Astrocyte (in vitro differentiated cells and primary cell): ENCODE data around the gene ZNF3. TPM values are rescaled to one million over a fixed set of nuclear protein-coding genes. Genes with fewer than 3 reads are reported as not detected.
A peak's percentile ranks its signal among the peaks of the same experiment; 100 is the strongest.

Source experiments
- DNase-seq: peaks from one replicate; pipeline ENCODE4 v3.0.0-alpha.2; 2010; ENCODE audit warnings: low read depth
- FAIRE-seq: peaks from 2 replicates; lab custom pipeline; 2011; peaks lifted over from hg19 to GRCh38; lab: Jason Lieb, UNC
- H2AFZ ChIP-seq: 2 replicates; pipeline ENCODE4 v1.6.0; 2012; ENCODE audit warnings: low read depth, low read length, inconsistent platforms
- H3K27ac ChIP-seq: 2 replicates; pipeline ENCODE4 v1.5.1; 2011; ENCODE audit warnings: low read depth, low read length, inconsistent platforms
- H3K27me3 ChIP-seq: 2 replicates; pipeline ENCODE4 v1.6.0; 2011; ENCODE audit warnings: low read length, inconsistent platforms; ENCODE audit not compliant: insufficient read depth
- H3K36me3 ChIP-seq: 2 replicates; pipeline ENCODE4 v1.5.1; 2011; ENCODE audit warnings: low read length, inconsistent platforms; ENCODE audit not compliant: insufficient read depth
- H3K4me1 ChIP-seq: 2 replicates; pipeline ENCODE4 v1.5.1; 2011; ENCODE audit warnings: low read length, inconsistent platforms; ENCODE audit not compliant: insufficient read depth
- H3K4me2 ChIP-seq: 2 replicates; pipeline ENCODE4 v1.6.0; 2012; ENCODE audit warnings: low read length, inconsistent platforms
- H3K4me3 ChIP-seq: 2 replicates; pipeline ENCODE4 v1.5.1; 2011; ENCODE audit warnings: low read depth, mild to moderate bottlenecking, low read length, inconsistent platforms; ENCODE audit not compliant: insufficient read depth
- H3K79me2 ChIP-seq: 2 replicates; pipeline ENCODE4 v1.6.0; 2012; ENCODE audit warnings: mild to moderate bottlenecking, low read length, inconsistent platforms; ENCODE audit not compliant: insufficient read depth
- H3K9ac ChIP-seq: 2 replicates; pipeline ENCODE4 v1.6.0; 2012; ENCODE audit warnings: mild to moderate bottlenecking, low read length, inconsistent platforms
- H3K9me3 ChIP-seq: 2 replicates; pipeline ENCODE4 v1.5.1; 2012; ENCODE audit warnings: low read depth, mild to moderate bottlenecking, low read length, inconsistent platforms; ENCODE audit not compliant: insufficient read depth
- H4K20me1 ChIP-seq: 2 replicates; pipeline ENCODE4 v1.6.0; 2012; ENCODE audit warnings: low read length, inconsistent platforms; ENCODE audit not compliant: insufficient read depth
- H3K27ac Mint-ChIP-seq: one replicate; pipeline ENCODE4 v1.8.0; 2021; ENCODE audit warnings: mild to moderate bottlenecking, mixed read lengths; ENCODE audit not compliant: unreplicated experiment
- H3K27me3 Mint-ChIP-seq: one replicate; pipeline ENCODE4 v1.8.0; 2021; ENCODE audit warnings: low read depth, mixed read lengths; ENCODE audit not compliant: unreplicated experiment
- H3K36me3 Mint-ChIP-seq: one replicate; pipeline ENCODE4 v1.8.0; 2021; ENCODE audit warnings: low read depth, mixed read lengths; ENCODE audit not compliant: unreplicated experiment
- H3K4me1 Mint-ChIP-seq: one replicate; pipeline ENCODE4 v1.8.0; 2021; ENCODE audit warnings: low read depth, mixed read lengths; ENCODE audit not compliant: unreplicated experiment
- H3K4me3 Mint-ChIP-seq: one replicate; pipeline ENCODE4 v1.8.0; 2021; ENCODE audit warnings: mild to moderate bottlenecking, moderate library complexity, mixed read lengths; ENCODE audit not compliant: unreplicated experiment
- H3K9me3 Mint-ChIP-seq: one replicate; pipeline ENCODE4 v1.8.0; 2021; ENCODE audit warnings: mild to moderate bottlenecking, mixed read lengths; ENCODE audit not compliant: unreplicated experiment
- CTCF ChIP-seq: IDR thresholded peaks from 2 replicates; pipeline ENCODE4 v1.5.1; 2011; ENCODE audit warnings: low read depth, mild to moderate bottlenecking, inconsistent platforms, low read length, moderate library complexity; ENCODE audit not compliant: insufficient read depth
- EZH2 ChIP-seq: IDR thresholded peaks from 2 replicates; pipeline ENCODE4 v1.6.1; 2012; ENCODE audit warnings: mild to moderate bottlenecking, low read length, inconsistent platforms; ENCODE audit not compliant: insufficient read depth
- total RNA-seq: library from RNA; stranded (reverse); gene quantifications from 2 replicates; pipeline ENCODE4 v1.2.1, GENCODE V29; 2021

The ZNF3 gene
- total RNA-seq, 1 donor from 2014 or later = 24.0 TPM

- H3K4me1 Mint-ChIP-seq = no peaks in the 10 kb centered on the region
- H3K4me3 ChIP-seq = peak within 1 kb of the TSS; percentile 94
- peak within 1 kb of the TSS; percentile 95 for H3K9ac ChIP-seq
- H3K36me3 Mint-ChIP-seq = peaks cover 6% of the 10 kb centered on the region
- no peaks in the 10 kb centered on the region for H3K9me3 Mint-ChIP-seq
- DNase-seq (peak; percentile 86), FAIRE-seq (no peak)
- H3K27me3 Mint-ChIP-seq = peaks cover 4% of the 10 kb centered on the region
- peak within 1 kb of the TSS; percentile 98 for H2AFZ ChIP-seq
- H3K9me3 ChIP-seq = no peaks in the 10 kb centered on the region
- H3K4me1 ChIP-seq = peaks cover 19% of the 10 kb centered on the region
- H3K27ac ChIP-seq = peak within 1 kb of the TSS; percentile 95
- peak within 1 kb of the TSS; percentile 98 for H3K4me3 Mint-ChIP-seq
- H3K36me3 ChIP-seq = peaks cover 2% of the 10 kb centered on the region
- peak within 1 kb of the TSS; percentile 99 for H3K27ac Mint-ChIP-seq
- H4K20me1 ChIP-seq = no peaks in the 10 kb centered on the region
- H3K79me2 ChIP-seq = peaks cover 5% of the 10 kb centered on the region
- TF ChIP-seq EZH2 (no peak), CTCF (no peak)
- no peaks in the 10 kb centered on the region for H3K27me3 ChIP-seq
- H3K4me2 ChIP-seq = peak within 1 kb of the TSS; percentile 99
Observed at GRCh38 chr7:100126931-100127865, 45.7 kb upstream of the ZNF3 start, which contains the start of gene MBLAC1. Gene MBLAC1 (plus strand): TSS chr7:100126967. CDS start chr7:100127396, 429 bp downstream.

DNA sequence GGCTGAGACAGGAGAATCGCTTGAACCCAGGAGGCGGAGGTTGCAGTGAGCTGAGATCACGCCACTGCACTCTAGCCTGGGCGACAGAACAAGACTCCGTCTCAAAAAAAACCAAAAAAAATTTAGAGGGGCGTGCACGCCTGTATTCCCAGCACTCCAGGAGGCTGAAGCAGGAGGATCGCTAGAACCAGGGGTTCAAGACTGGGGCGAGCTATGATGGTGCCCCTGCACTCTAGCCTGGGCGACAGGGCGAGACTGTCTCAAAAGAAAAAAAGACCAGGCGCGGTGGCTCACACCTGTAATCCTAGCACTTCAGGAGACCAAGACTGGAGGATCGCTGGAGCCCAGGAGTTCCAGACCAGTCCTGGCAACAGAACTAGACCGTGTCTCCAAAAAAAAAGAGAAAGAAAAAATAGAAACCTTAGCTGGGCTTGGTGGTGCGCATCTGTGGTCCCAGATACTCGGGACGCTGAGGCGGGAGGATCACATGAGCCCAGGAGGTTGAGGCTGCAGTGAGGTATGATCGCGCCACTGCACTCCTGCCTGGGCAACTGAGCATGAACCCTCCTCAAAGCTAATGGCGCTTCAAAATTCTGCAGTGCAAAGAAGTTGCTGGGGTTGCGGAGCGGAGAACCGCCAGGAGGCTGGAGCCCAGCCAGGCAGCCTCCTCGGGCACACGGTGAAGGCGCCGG, 44.9 kb upstream of the ZNF3 start:
- peaks cover 6% of the 10 kb centered on the region for H3K36me3 Mint-ChIP-seq
- Histone ChIP-seq H3K4me2 (peak overlapping the region; percentile 99), H3K4me1 (peaks cover 19% of the 10 kb centered on the region), H3K27me3 (no peaks in the 10 kb centered on the region), H4K20me1 (no peaks in the 10 kb centered on the region), H3K27ac (peak overlapping the region; percentile 95), H2AFZ (peak overlapping the region; percentile 98), H3K9me3 (no peaks in the 10 kb centered on the region), H3K36me3 (peaks cover 2% of the 10 kb centered on the region), H3K9ac (peak overlapping the region; percentile 95), H3K79me2 (peaks cover 5% of the 10 kb centered on the region), H3K4me3 (peak overlapping the region; percentile 94)
- no peak for TF ChIP-seq EZH2
- TF ChIP-seq CTCF = no peak
- DNase-seq = no peak
- peaks cover 4% of the 10 kb centered on the region for H3K27me3 Mint-ChIP-seq
- H3K9me3 Mint-ChIP-seq = no peaks in the 10 kb centered on the region
- FAIRE-seq = no peak
- H3K27ac Mint-ChIP-seq = peak overlapping the region; percentile 99
- H3K4me3 Mint-ChIP-seq = peak overlapping the region; percentile 98
- H3K4me1 Mint-ChIP-seq = no peaks in the 10 kb centered on the region
